BLaER1 treated with 17β-estradiol and CSF1 and Interleukin-3, amounts not matched to agents 10 nM and 100 nM (cell line): ENCODE data around the gene EXOG.
A peak's percentile ranks its signal among the peaks of the same experiment; 100 is the strongest.

Source experiments
- H3K27ac ChIP-seq, 11 experiments: shearing (Covaris generic); formaldehyde crosslinking; 2 replicates each; pipeline ENCODE4 v1.8.1; 2022
- H3K27me3 ChIP-seq, 11 experiments: shearing (Covaris generic); formaldehyde crosslinking; 2 replicates each; pipeline ENCODE4 v1.8.1; 2022
- H3K36me3 ChIP-seq, 11 experiments: shearing (Covaris generic); formaldehyde crosslinking; 2 replicates each; pipeline ENCODE4 v1.8.1; 2022
- H3K4me1 ChIP-seq, 10 experiments: shearing (Covaris generic); formaldehyde crosslinking; 2 replicates each; pipeline ENCODE4 v1.8.1; 2022
- H3K4me2 ChIP-seq, 11 experiments: shearing (Covaris generic); formaldehyde crosslinking; 2 replicates each; pipeline ENCODE4 v1.8.1; 2022
- H3K4me3 ChIP-seq, 10 experiments: shearing (Covaris generic); formaldehyde crosslinking; 2 replicates each; pipeline ENCODE4 v1.8.1; 2022
- H3K9ac ChIP-seq, 11 experiments: shearing (Covaris generic); formaldehyde crosslinking; 2 replicates each; pipeline ENCODE4 v1.8.1; 2022
- H3K9me3 ChIP-seq, 11 experiments: shearing (Covaris generic); formaldehyde crosslinking; replicated peaks in 1 of 11; 2 replicates each; pipeline ENCODE4 v1.8.1; 2022
- H4K20me1 ChIP-seq, 11 experiments: shearing (Covaris generic); formaldehyde crosslinking; 2 replicates each; pipeline ENCODE4 v1.8.1; 2022
- Cebpa-rat ChIP-seq, 11 experiments: shearing (Covaris generic); IDR thresholded peaks; 2 replicates each; pipeline ENCODE4 v1.8.1; 2022

EXOG gene

GRCh38 chr3:38469852-38470251 lies 26.3 kb upstream of the EXOG start:
- Histone ChIP-seq H4K20me1 (peaks cover 7 to 36% (median 33%) of the 10 kb centered on the region in 11 experiments; a peak in 19 of 22 replicates), H3K4me2 (no peak overlapping the region), H3K27me3 (no peaks in the 10 kb centered on the region), H3K9me3 (peaks cover 53 to 64% (median 58%) of the 10 kb centered on the region in 11 experiments), H3K36me3 (peaks cover 0 to 43% (median 19%) of the 10 kb centered on the region in 11 experiments; a peak in 14 of 22 replicates), H3K4me3 (no peak overlapping the region), H3K4me1 (peaks cover 0 to 19% (median 14%) of the 10 kb centered on the region in 10 experiments; a peak in 14 of 20 replicates), H3K27ac (no peak overlapping the region), H3K9ac (no peak overlapping the region)
- no peak for TF ChIP-seq Cebpa-rat (IDR thresholded peaks at IDR 0.05)

- no peak overlapping the region for H3K4me2 ChIP-seq
- H3K27ac ChIP-seq: no peak overlapping the region
- H3K4me1 ChIP-seq: peaks cover 0 to 27% (median 14%) of the 10 kb centered on the region in 10 experiments; a peak in 14 of 20 replicates
- peaks cover 7 to 51% (median 48%) of the 10 kb centered on the region in 11 experiments; a peak in 19 of 22 replicates for H4K20me1 ChIP-seq
- no peak for TF ChIP-seq Cebpa-rat (IDR thresholded peaks at IDR 0.05)
- H3K9me3 ChIP-seq: peaks cover 39 to 49% (median 43%) of the 10 kb centered on the region in 11 experiments
- H3K27me3 ChIP-seq: no peaks in the 10 kb centered on the region
- no peak overlapping the region for H3K9ac ChIP-seq
- no peak overlapping the region for H3K4me3 ChIP-seq
- H3K36me3 ChIP-seq: peaks cover 0 to 35% (median 14%) of the 10 kb centered on the region in 11 experiments; a peak in 12 of 22 replicates
Measured at GRCh38 chr3:38471260-38471857, 24.8 kb upstream of the EXOG start.

- TF ChIP-seq Cebpa-rat (IDR thresholded peaks at IDR 0.05): no peak
- Histone ChIP-seq H4K20me1 (peaks cover 13 to 61% (median 56%) of the 10 kb centered on the region in 11 experiments; a peak in 20 of 22 replicates), H3K4me1 (peaks cover 0 to 29% (median 14%) of the 10 kb centered on the region in 10 experiments; a peak in 14 of 20 replicates), H3K36me3 (peaks cover 0 to 33% (median 14%) of the 10 kb centered on the region in 11 experiments; a peak in 13 of 22 replicates), H3K4me2 (peak overlapping the region in 6 of 11 experiments; percentile 0 to 48 (median 37); a peak in 7 of 22 replicates), H3K9me3 (peaks cover 32 to 40% (median 33%) of the 10 kb centered on the region in 11 experiments), H3K27me3 (no peaks in the 10 kb centered on the region), H3K27ac (no peak overlapping the region), H3K4me3 (no peak overlapping the region), H3K9ac (no peak overlapping the region)
Measured at GRCh38 chr3:38472342-38472741, 23.8 kb upstream of the EXOG start.

GRCh38 chr3:38473229-38473628 lies 22.9 kb upstream of the EXOG start:
- Histone ChIP-seq H3K4me3 (no peak overlapping the region), H3K36me3 (peaks cover 0 to 33% (median 12%) of the 10 kb centered on the region in 11 experiments; a peak in 13 of 22 replicates), H3K4me1 (peaks cover 0 to 29% (median 14%) of the 10 kb centered on the region in 10 experiments; a peak in 14 of 20 replicates), H3K9ac (no peak overlapping the region), H3K9me3 (peaks cover 23 to 31% (median 25%) of the 10 kb centered on the region in 11 experiments), H4K20me1 (peaks cover 14 to 70% (median 65%) of the 10 kb centered on the region in 11 experiments; a peak in 20 of 22 replicates), H3K4me2 (peak overlapping the region in 8 of 11 experiments; percentile 0 to 48 (median 31); a peak in 14 of 22 replicates), H3K27ac (peak overlapping the region in 1 of 11 experiments; percentile 12; a peak in 1 of 22 replicates), H3K27me3 (no peaks in the 10 kb centered on the region)
- TF ChIP-seq Cebpa-rat (IDR thresholded peaks at IDR 0.05): no peak

GRCh38 chr3:38474928-38475605 lies 21.1 kb upstream of the EXOG start:
- no peak for TF ChIP-seq Cebpa-rat (IDR thresholded peaks at IDR 0.05)
- Histone ChIP-seq H3K9me3 (peaks cover 5 to 12% (median 6%) of the 10 kb centered on the region in 11 experiments), H3K4me2 (no peak overlapping the region), H3K27me3 (no peaks in the 10 kb centered on the region), H4K20me1 (peaks cover 14 to 85% (median 67%) of the 10 kb centered on the region in 11 experiments; a peak in 20 of 22 replicates), H3K4me1 (peaks cover 0 to 29% (median 14%) of the 10 kb centered on the region in 10 experiments; a peak in 14 of 20 replicates), H3K4me3 (no peak overlapping the region), H3K36me3 (peaks cover 0 to 38% (median 13%) of the 10 kb centered on the region in 11 experiments; a peak in 16 of 22 replicates), H3K9ac (no peak overlapping the region), H3K27ac (no peak overlapping the region)

GRCh38 chr3:38475716-38476115 lies 20.4 kb upstream of the EXOG start:
- no peaks in the 10 kb centered on the region for H3K27me3 ChIP-seq
- TF ChIP-seq Cebpa-rat (IDR thresholded peaks at IDR 0.05): no peak
- no peak overlapping the region for H3K4me2 ChIP-seq
- H3K4me3 ChIP-seq: no peak overlapping the region
- peaks cover 14 to 87% (median 67%) of the 10 kb centered on the region in 11 experiments; a peak in 20 of 22 replicates for H4K20me1 ChIP-seq
- peaks cover 0 to 29% (median 14%) of the 10 kb centered on the region in 10 experiments; a peak in 14 of 20 replicates for H3K4me1 ChIP-seq
- peaks cover 6 to 40% (median 19%) of the 10 kb centered on the region in 11 experiments for H3K36me3 ChIP-seq
- no peak overlapping the region for H3K27ac ChIP-seq
- peaks cover 0 to 6% (median 0%) of the 10 kb centered on the region in 11 experiments; a peak in 8 of 22 replicates for H3K9me3 ChIP-seq
- no peak overlapping the region for H3K9ac ChIP-seq

GRCh38 chr3:38476157-38476756 lies 19.9 kb upstream of the EXOG start:
- Histone ChIP-seq H3K36me3 (peaks cover 11 to 46% (median 25%) of the 10 kb centered on the region in 11 experiments), H3K9ac (no peak overlapping the region), H3K27ac (no peak overlapping the region), H3K4me2 (no peak overlapping the region), H3K9me3 (peaks cover 0 to 2% (median 0%) of the 10 kb centered on the region in 11 experiments; a peak in 1 of 22 replicates), H3K4me3 (no peak overlapping the region), H4K20me1 (peaks cover 14 to 91% (median 65%) of the 10 kb centered on the region in 11 experiments; a peak in 20 of 22 replicates), H3K4me1 (peaks cover 0 to 29% (median 14%) of the 10 kb centered on the region in 10 experiments; a peak in 14 of 20 replicates), H3K27me3 (no peaks in the 10 kb centered on the region)
- TF ChIP-seq Cebpa-rat (IDR thresholded peaks at IDR 0.05): no peak

- H3K9me3 ChIP-seq: no peaks in the 10 kb centered on the region
- H3K4me2 ChIP-seq: no peak overlapping the region
- H4K20me1 ChIP-seq: peaks cover 11 to 82% (median 57%) of the 10 kb centered on the region in 11 experiments; a peak in 21 of 22 replicates
- TF ChIP-seq Cebpa-rat (IDR thresholded peaks at IDR 0.05): no peak
- H3K4me3 ChIP-seq: no peak overlapping the region
- no peak overlapping the region for H3K9ac ChIP-seq
- H3K4me1 ChIP-seq: peaks cover 0 to 25% (median 12%) of the 10 kb centered on the region in 10 experiments; a peak in 14 of 20 replicates
- no peak overlapping the region for H3K27ac ChIP-seq
- no peaks in the 10 kb centered on the region for H3K27me3 ChIP-seq
- peaks cover 20 to 56% (median 34%) of the 10 kb centered on the region in 11 experiments for H3K36me3 ChIP-seq
Measured at GRCh38 chr3:38477057-38477820, 18.9 kb upstream of the EXOG start.
